HG03045 (cell line): ENCODE measurements around the gene LHFPL6.

Experiments used
- ATAC-seq: cut with Tn5 transposase; IDR thresholded peaks from one replicate; pipeline ENCODE4 v1.9.1; 2021; ENCODE audit warnings: mild to moderate bottlenecking, moderate library complexity; ENCODE audit not compliant: unreplicated experiment

The LHFPL6 gene

GRCh38 chr13:39521701-39522100 is 81.3 kb downstream of the LHFPL6 start:
- ATAC-seq: no peak

GRCh38 chr13:39516096-39516495 is 86.9 kb downstream of the LHFPL6 start:
- no peak for ATAC-seq

GRCh38 chr13:39515224-39515714 is 87.7 kb downstream of the LHFPL6 start:
- ATAC-seq: no peak

GRCh38 chr13:39512687-39513086 is 90.3 kb downstream of the LHFPL6 start:
- ATAC-seq: no peak

- peak; percentile 64 for ATAC-seq
Observed at GRCh38 chr13:39510316-39510695, 92.7 kb downstream of the LHFPL6 start.

GRCh38 chr13:39509616-39510315 is 93.2 kb downstream of the LHFPL6 start:
- no peak for ATAC-seq

GRCh38 chr13:39506559-39507390 is 96.2 kb downstream of the LHFPL6 start:
- ATAC-seq: no peak

- ATAC-seq: no peak
Observed at GRCh38 chr13:39505151-39505550, 97.8 kb downstream of the LHFPL6 start.

GRCh38 chr13:39503048-39503447 is 99.9 kb downstream of the LHFPL6 start:
- ATAC-seq: no peak

GRCh38 chr13:39501702-39502324 is 101.2 kb downstream of the LHFPL6 start:
- no peak for ATAC-seq

GRCh38 chr13:39499604-39500003 is 103.4 kb downstream of the LHFPL6 start:
- no peak for ATAC-seq

- no peak for ATAC-seq
Observed at GRCh38 chr13:39498471-39499114, 104.4 kb downstream of the LHFPL6 start.

GRCh38 chr13:39496506-39496905 is 106.5 kb downstream of the LHFPL6 start:
- ATAC-seq: no peak

GRCh38 chr13:39494633-39495032 is 108.4 kb downstream of the LHFPL6 start:
- ATAC-seq: no peak

- ATAC-seq: no peak
Observed at GRCh38 chr13:39494006-39494405, 109.0 kb downstream of the LHFPL6 start.

GRCh38 chr13:39490136-39490535 is 112.9 kb downstream of the LHFPL6 start:
- no peak for ATAC-seq

- ATAC-seq: no peak
Observed at GRCh38 chr13:39486758-39487157, 116.2 kb downstream of the LHFPL6 start.

- ATAC-seq: no peak
Observed at GRCh38 chr13:39485314-39485700, 117.7 kb downstream of the LHFPL6 start.

GRCh38 chr13:39484506-39485313 is 118.3 kb downstream of the LHFPL6 start:
- ATAC-seq: no peak

- ATAC-seq: no peak
Observed at GRCh38 chr13:39483326-39483725, 119.7 kb downstream of the LHFPL6 start.
